NOMO-1 treated with dmso at 0.1 percent for 144 hours (cell line): ENCODE measurements around the gene MAP2K7.

Experiments
- DNase-seq: peaks from one replicate; lab custom pipeline; 2025; ENCODE audit not compliant: unreplicated experiment; lab: John Stamatoyannopoulos, UW

MAP2K7 gene

GRCh38 chr19:7866399-7867091, 37.1 kb upstream of the MAP2K7 start:
- no peak for DNase-seq

GRCh38 chr19:7867092-7867844, 36.4 kb upstream of the MAP2K7 start:
- DNase-seq: no peak

- DNase-seq: no peak
These were observed 35.4 kb upstream of the MAP2K7 start for GRCh38 chr19:7868326-7868670.

DNA sequence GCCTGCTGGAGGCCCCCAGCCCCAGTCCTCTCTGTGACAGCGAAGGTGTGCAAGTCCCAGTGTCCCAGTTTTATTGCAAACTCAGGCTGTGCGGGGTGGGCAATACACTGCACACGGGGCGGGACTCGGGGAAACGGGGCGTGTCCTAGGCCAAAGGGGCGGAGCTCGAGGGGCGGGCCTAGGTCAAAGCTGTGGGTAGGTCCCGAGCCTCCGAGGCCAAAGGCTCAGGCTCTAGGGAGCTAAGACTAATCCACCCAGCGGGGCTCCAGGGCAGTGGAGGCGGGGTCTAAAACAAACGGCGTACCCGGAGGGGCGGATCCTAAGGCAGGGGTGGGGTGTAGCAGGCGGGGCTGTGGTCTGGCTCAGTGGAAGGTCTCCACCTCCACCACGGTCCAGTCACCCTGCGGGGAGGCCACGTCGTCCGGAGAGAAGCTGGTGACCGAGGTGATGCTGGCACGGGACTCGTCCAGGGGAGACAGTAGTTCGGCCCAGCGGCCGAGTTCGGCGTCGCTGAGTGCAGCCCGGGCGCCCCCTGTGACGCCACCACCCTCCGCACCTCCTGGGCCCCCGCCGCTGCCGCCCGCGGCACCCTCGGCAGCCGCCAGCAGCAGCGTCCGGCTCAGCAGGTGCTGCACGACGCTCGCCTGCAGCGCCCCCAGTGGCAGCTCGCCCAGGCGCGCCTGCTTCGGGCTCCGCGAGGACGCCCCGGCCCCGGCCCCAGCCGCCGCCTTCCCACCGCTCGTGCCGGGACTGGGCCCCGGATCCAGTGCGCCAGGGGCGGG, 34.8 kb upstream of the MAP2K7 start:
- peak; percentile 84 for DNase-seq

DNA sequence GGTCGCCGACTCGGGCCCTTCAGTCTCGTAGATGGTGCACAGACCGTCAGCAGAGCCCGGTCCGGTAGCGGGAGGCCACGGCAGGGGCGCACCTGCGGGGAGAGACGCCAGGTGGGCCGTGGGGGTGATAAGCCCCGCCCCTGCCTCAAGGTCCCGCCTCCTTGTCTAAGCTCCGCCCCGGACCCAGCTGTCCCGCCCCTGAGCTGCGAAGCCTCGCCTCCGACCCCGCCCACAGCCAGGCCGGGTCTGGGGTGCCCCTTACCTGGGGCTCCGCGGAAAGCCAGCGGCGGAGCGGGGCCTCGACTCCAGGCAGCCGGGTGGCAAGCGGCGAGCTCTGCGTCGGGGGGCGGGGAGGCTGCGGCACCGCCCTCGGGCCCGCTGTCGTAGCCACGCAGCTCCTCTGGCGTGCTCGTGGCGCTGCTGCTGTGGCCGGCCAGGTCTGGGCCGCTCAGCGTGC, 34.2 kb upstream of the MAP2K7 start:
- DNase-seq: peak; percentile 54

DNA sequence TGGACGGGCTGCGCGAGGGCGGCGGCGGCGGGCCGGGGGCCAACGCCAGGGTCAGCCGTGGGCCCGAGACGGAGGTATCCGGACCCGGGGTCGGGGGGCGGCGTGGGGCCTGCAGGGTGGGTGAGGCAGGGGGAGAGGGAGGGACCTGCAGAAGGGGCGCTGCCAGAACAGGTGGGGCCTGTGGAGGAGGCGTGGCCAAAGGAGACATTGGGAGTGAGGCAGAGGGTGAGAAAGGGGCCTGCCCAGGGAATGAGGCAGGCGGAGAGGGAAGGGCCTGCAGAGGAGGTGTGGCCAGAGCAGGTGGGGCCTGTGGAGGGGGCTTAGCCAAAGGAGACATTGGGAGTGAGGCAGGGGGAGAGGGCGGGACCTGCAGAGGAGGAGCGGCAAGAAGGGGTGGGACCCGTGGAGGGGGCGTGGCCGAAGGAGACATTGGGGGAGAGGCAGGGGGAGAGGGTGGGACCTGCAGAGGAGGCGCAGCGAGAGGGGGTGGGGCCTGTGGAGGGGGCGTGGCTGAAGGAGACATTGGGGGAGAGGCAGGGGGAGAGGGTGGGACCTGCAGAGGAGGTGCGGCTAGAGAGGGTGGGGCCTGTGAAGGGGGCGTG, 33.7 kb upstream of the MAP2K7 start:
- DNase-seq: peak; percentile 64

DNA sequence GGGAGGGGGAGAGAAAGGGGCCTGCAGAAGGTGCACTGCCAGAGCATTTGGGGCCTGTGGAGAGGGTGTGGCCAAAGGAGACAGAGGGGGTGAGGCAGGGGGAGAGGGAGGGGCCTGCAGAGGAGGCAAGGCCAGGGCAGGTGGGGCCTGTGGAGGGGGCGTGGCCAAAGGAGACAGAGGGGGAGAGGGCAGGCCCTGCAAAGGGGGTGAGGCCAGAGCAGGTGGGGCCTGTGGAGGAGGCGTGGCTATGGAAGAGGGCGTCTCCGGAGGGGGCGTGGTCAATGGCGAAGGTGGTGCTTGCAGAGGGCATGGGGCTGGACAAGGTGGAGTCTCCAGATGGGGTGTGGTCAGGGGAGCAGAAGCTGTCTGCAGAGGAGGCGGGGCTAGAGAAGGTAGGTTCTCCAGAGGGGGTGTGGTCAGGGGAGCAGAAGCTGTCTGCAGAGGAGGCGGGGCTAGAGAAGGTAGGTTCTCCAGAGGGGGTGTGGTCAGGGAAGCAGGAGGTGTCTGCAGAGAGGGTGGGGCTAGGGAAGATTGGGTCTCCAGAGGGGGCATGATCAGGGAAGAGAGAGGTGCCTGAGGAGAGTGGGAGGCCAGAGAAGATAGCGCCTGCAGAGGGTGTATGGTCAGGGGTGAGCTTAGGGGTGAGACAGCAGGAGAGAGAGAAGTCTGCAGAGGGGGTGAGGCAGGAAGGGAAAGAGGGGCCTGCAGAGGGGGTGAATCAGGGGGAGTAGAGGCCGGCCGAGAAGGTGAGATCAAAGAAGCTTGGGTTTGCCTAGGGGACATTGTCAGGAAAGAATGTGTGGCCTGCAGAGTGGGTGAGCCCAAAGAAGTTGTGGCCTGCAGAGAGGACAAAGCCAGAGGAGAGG, 32.9 kb upstream of the MAP2K7 start:
- DNase-seq: peak; percentile 81

DNA sequence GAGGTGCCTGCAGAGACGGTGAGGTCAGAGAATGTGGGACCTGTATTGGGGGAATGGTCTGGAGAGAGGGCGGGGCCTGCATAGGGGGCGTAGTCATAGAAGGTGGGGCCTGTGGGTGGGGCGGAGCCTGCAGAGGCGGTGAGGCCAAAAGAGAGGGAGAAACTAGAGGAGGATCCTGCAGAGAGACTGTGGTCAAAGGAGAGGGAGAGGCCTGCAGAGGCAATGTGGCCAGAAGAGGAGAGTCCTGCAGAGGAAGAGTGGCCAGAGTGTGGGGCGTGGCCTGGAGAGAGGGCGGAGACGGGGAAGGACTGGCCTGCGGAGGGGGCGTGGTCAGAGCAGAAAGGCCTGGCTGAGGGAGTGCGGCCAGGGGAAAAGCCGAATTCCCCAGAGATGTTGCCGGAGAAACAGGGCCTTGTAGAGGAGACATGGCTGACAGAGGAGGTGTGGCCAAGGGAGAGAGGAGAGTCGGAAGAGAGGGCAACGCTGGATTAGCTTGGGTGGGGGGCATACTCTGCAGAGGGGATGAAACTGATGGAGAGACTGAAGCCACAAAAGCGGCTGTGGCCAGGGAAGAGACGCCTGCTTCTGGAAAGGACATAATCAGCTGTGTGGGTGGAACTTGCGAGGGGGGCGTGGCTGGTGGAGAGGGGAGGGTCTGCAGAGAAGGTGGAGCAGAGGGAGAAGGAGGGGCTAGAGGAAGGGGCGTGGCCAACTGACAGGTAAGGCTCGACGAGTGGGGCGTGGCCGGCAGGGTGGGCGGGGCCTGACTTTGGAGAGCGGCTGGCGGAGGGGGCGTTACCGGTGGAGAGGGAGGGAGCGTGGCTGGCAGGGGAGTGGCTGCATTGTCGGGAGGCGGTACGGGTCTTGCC, 32.0 kb upstream of the MAP2K7 start:
- DNase-seq: peak; percentile 91

- no peak for DNase-seq
These were observed 31.1 kb upstream of the MAP2K7 start for GRCh38 chr19:7872306-7873204.

DNA sequence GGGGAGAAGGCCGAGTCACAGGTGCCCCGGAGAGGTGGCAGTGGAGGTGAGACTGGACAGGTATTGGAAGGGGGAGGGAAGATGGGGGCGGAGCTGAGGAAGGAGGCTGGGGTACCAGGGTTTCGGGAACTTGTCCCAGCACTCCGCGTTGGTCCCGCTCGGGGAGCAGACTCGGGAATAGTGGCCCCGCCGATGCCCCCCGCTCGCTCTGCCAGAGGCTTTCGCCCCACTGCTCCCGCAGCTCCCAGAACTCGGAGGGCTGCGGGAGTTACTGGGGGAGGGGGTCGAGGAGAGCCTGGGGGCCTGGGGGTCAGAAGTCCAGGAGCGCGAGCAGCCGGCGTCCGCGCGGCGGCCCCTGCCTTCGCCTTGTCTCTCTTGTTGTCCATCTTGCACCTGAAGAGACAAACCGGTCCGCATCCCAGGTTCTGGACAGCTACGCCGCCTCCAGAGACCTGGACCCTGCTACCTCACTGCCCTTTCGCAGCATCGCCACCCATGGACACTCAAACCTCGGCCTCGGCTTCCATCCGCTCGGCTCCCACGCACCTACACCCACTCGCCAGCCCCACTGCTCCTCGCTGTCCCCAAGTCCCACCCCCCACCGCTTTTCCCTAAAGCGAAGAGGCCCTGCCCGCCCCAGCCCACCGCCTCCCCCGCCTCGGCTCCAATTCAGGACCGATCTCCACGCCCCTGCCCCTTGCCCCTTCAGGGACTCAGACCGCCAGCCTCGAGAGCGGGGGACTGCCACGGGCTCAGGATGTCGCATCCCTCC, 30.2 kb upstream of the MAP2K7 start:
- no peak for DNase-seq

- no peak for DNase-seq
These were observed 29.4 kb upstream of the MAP2K7 start, which contains the start of gene PRR36 for GRCh38 chr19:7874076-7874896. PRR36 (minus strand) TSS chr19:7874390; CDS start chr19:7873689, 701 bp downstream.

DNA sequence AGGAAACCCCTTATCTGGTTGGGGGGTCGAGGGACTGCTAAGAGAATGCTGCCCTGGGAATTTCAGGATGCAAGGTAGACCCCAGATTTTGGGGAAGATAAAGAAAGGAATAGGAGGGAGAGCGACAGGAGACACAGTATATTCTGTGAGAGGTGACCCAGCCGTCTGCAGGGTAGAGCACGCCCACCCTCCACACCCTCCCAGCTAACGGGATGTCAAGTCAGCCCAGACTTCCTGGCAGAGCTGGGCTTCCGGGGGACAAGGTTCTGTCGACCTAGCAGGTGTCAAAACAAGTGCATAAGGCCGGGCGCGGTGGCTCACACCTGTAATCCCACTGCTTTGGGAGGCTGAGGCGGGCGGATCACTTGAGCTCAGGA, 28.8 kb upstream of the MAP2K7 start:
- DNase-seq: no peak

- no peak for DNase-seq
These were observed 26.3 kb upstream of the MAP2K7 start for GRCh38 chr19:7877249-7877836.

DNA sequence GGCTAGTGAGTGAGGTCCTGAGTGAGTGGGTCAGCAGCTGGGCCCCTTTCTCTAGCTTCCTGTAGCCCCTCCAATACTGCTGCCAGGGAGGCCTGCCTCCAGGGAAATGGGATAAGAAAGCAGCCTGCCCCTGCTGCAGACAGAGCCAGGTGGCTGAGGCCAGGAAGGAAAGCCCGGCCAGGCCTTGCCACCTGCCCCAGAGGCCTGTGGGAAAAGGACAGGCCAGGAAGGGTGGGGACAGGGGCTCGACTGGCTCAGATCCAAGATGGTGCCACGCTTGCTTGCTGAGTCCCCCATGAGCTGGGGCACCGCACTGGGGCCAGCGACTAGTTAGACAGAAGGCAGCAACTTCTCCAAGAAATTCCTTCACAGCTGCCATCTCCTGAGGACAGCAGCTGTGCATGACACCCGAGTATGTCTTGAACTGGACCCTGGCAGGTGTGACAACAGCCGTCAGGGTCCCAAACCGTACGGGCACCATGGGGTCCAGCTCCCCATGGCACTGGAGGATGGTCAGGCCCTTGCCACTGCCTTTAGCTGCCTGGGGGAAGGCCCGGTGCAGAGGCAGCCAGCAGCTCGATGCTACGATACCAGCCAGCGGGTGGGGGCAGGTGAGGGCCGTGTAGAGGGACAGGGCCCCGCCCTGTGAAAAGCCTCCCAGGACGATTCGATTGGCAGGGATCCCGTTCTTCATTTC, 24.4 kb upstream of the MAP2K7 start:
- no peak for DNase-seq

DNA sequence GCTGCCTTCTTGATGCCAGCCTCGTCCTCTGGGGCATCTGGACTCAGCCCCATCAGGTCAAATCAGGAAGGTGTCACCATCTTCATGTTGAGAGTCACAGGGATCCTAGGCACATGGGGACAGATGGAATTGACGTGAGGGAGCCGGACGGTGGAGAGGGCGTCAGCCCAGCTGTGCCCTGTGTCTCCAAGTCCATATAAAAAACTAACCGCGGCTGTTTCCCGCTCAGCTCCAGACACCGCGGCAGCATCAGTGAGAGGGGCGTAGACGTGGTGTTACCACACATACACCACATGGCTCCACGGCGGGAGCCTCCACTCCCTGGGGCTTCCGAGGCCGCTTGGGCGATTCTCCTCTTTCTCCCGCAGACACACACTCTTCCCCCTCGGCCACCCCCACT, 23.8 kb upstream of the MAP2K7 start:
- no peak for DNase-seq

GRCh38 chr19:7881910-7882309, 21.8 kb upstream of the MAP2K7 start:
- no peak for DNase-seq
